OCI-LY3 (cell line): ENCODE data around the gene GTF2A2.

Source experiments
- H2AFZ ChIP-seq: fragments of 200-600, 300-600 bp; shearing (Covaris generic); 2 replicates; pipeline ENCODE4 v1.6.0; 2014; ENCODE audit warnings: antibody characterized with exemption, low read depth, low read length
- H3K27ac ChIP-seq: fragments of 200-600, 300-600 bp; sonication (generic); 2 replicates; pipeline ENCODE4 v1.5.1; 2014; ENCODE audit warnings: mild to moderate bottlenecking, low read length, moderate library complexity, mixed read lengths
- H3K27me3 ChIP-seq: fragments of 200-600, 300-600 bp; sonication (generic); 2 replicates; pipeline ENCODE4 v1.6.1; 2014; ENCODE audit warnings: low read depth, low read length, mixed read lengths
- H3K36me3 ChIP-seq: fragments of 200-600, 300-600 bp; sonication (generic); replicated peaks from 2 replicates; pipeline ENCODE3; 2014; ENCODE audit warnings: low read depth, low read length, mixed read lengths
- H3K4me1 ChIP-seq: fragments of 300-600, 200-600 bp; sonication (generic); 2 replicates; pipeline ENCODE4 v1.6.1; 2014; ENCODE audit warnings: low read length, mixed read lengths
- H3K4me2 ChIP-seq: fragments of 200-600, 300-600 bp; sonication (generic); 2 replicates; pipeline ENCODE4 v1.6.1; 2014; ENCODE audit warnings: low read length, mixed read lengths
- H3K4me3 ChIP-seq: fragments of 300-600, 200-600 bp; sonication (generic); 2 replicates; pipeline ENCODE4 v1.5.1; 2014; ENCODE audit warnings: antibody characterized with exemption, mild to moderate bottlenecking, low read length, moderate library complexity
- H3K79me2 ChIP-seq: fragments of 300-600, 200-600 bp; shearing (Covaris generic); 2 replicates; pipeline ENCODE4 v1.6.1; 2014; ENCODE audit warnings: mild to moderate bottlenecking, low read length, mixed read lengths
- H3K9ac ChIP-seq: fragments of 300-600, 200-600 bp; shearing (Covaris generic); 2 replicates; pipeline ENCODE4 v1.6.0; 2014; ENCODE audit warnings: mild to moderate bottlenecking, low read length, moderate library complexity
- H3K9me3 ChIP-seq: fragments of 200-600, 300-600 bp; shearing (Covaris generic); 2 replicates; pipeline ENCODE4 v1.6.1; 2014; ENCODE audit warnings: low read length, mixed read lengths; ENCODE audit not compliant: insufficient read depth
- H4K20me1 ChIP-seq: fragments of 200-600, 300-600 bp; sonication (generic); 2 replicates; pipeline ENCODE4 v1.6.1; 2016; ENCODE audit warnings: low read length, mixed read lengths; ENCODE audit not compliant: insufficient read depth
- CTCF ChIP-seq: fragments of 200-600, 300-600 bp; sonication (generic); IDR thresholded peaks from 2 replicates; pipeline ENCODE4 v1.5.1; 2014; ENCODE audit warnings: antibody characterized with exemption, low read length, low read depth
- EZH2phosphoT487 ChIP-seq: fragments of 200-600 bp; shearing (Covaris generic); IDR thresholded peaks from 2 replicates; pipeline ENCODE4 v1.6.1; 2018; ENCODE audit warnings: antibody characterized with exemption, mixed run types, low read depth

The GTF2A2 gene

GRCh38 chr15:59636184-59636583 lies 21.1 kb downstream of the GTF2A2 start:
- Histone ChIP-seq H3K9ac (no peak overlapping the region), H3K9me3 (no peaks in the 10 kb centered on the region), H3K4me3 (no peak overlapping the region), H3K27ac (no peak overlapping the region), H3K27me3 (no peaks in the 10 kb centered on the region), H4K20me1 (no peaks in the 10 kb centered on the region), H3K4me1 (peaks cover 9% of the 10 kb centered on the region; the same call in 1 of the 2 replicates), H3K79me2 (no peaks in the 10 kb centered on the region), H2AFZ (no peak overlapping the region), H3K36me3 (peaks cover 23% of the 10 kb centered on the region), H3K4me2 (no peak overlapping the region)
- no peak for TF ChIP-seq EZH2phosphoT487
- no peak for TF ChIP-seq CTCF

DNA sequence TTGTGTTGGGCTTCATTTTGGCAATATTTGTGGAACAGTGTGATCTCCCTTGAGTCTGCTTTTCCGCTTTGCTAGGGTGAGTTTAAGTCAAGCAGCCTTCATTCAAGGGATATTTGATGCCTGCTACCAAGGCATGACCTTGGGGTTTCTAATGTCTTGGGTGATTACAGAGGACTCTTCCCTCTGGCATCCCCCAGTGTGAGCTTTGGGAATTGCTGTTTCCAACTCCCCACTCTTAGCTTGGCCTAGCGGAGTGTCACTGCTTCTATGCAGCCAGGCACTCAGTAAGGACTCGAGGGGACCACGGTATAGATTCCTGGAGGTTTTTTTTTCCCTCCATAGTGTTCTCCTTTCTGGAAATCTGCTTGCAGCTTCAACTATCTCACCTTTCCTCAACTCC lies 24.6 kb downstream of the GTF2A2 start:
- Histone ChIP-seq H3K79me2 (no peaks in the 10 kb centered on the region), H3K9ac (no peak overlapping the region), H3K4me1 (no peaks in the 10 kb centered on the region; the same call in 1 of the 2 replicates), H2AFZ (no peak overlapping the region), H3K27me3 (no peaks in the 10 kb centered on the region), H3K27ac (no peak overlapping the region), H3K4me2 (no peak overlapping the region), H3K9me3 (no peaks in the 10 kb centered on the region), H3K4me3 (no peak overlapping the region), H3K36me3 (peaks cover 4% of the 10 kb centered on the region), H4K20me1 (no peaks in the 10 kb centered on the region)
- TF ChIP-seq CTCF (peak; percentile 19), EZH2phosphoT487 (no peak)

- Histone ChIP-seq H3K27me3 (no peaks in the 10 kb centered on the region), H3K4me2 (peak overlapping the region; percentile 18; the same call in 1 of the 2 replicates), H3K9me3 (no peaks in the 10 kb centered on the region), H3K79me2 (no peaks in the 10 kb centered on the region), H3K27ac (no peak overlapping the region), H3K9ac (no peak overlapping the region), H4K20me1 (no peaks in the 10 kb centered on the region), H3K36me3 (no peaks in the 10 kb centered on the region), H2AFZ (no peak overlapping the region), H3K4me3 (no peak overlapping the region), H3K4me1 (peaks cover 8% of the 10 kb centered on the region)
- TF ChIP-seq CTCF = peak; percentile 76
- TF ChIP-seq EZH2phosphoT487 = no peak
Observed at GRCh38 chr15:59622289-59622688, 35.0 kb downstream of the GTF2A2 start.

GRCh38 chr15:59618406-59618805 lies 38.9 kb downstream of the GTF2A2 start:
- Histone ChIP-seq H3K4me3 (no peak overlapping the region), H3K9ac (no peak overlapping the region), H2AFZ (no peak overlapping the region), H4K20me1 (no peaks in the 10 kb centered on the region), H3K9me3 (no peaks in the 10 kb centered on the region), H3K27me3 (no peaks in the 10 kb centered on the region), H3K4me1 (peaks cover 18% of the 10 kb centered on the region), H3K27ac (no peak overlapping the region), H3K36me3 (no peaks in the 10 kb centered on the region), H3K79me2 (no peaks in the 10 kb centered on the region), H3K4me2 (no peak overlapping the region)
- no peak for TF ChIP-seq EZH2phosphoT487
- no peak for TF ChIP-seq CTCF
